HG03571 (cell line): ENCODE results near the gene ZNF641.

ENCODE experiments used
- ATAC-seq: cut with Tn5 transposase; IDR thresholded peaks from one replicate; pipeline ENCODE4 v1.9.1; 2021; ENCODE audit not compliant: unreplicated experiment

Gene ZNF641

GRCh38 chr12:48350249-48351021 lies at the start of gene ZNF641:
TSS of gene ZNF641 (minus strand) at chr12:48350919. CDS start at chr12:48348090, 2,829 bp downstream.
- peak; percentile 83 for ATAC-seq

- ATAC-seq = no peak
Measured at GRCh38 chr12:48390026-48390425, 39.3 kb upstream of the ZNF641 start.

DNA sequence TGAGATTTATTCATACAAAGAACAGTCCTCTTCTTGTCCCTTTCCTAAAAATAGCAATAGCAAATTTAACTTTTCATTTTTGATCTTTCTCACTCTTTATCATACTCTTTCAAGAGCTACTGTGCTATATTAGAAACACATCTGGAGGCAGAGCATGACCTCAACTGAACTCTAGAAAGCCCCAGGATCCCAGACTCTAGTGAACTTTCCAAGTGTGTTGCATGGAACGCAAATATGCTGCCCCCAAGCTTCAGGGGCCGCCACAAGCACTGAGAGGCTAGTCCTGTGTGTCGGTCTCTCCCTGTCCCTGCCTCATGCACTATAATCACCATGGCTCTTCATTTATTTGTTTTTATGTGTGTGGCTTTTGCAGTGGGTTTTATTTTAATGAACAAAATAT lies 38.7 kb upstream of the ZNF641 start:
- no peak for ATAC-seq

- no peak for ATAC-seq
Measured at GRCh38 chr12:48388938-48389337, 38.2 kb upstream of the ZNF641 start.

DNA sequence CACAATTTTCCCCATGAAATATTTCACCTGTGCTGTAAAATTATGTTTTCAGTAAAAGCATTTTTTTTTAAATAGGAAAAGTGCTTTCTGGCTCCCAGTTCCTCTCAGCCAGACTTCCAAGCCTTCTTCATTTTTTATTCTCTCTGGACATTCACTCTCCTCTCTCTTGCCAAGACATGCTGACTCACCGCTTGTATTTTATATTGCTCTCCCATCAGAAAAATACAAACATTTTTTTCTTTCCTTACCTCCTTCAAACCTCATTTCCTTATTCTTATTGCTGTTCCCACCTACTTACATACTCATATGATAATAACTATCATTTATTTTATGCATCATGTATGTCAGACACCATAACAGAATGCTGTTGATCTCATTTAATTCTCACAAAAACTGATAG lies 37.7 kb upstream of the ZNF641 start:
- no peak for ATAC-seq

DNA sequence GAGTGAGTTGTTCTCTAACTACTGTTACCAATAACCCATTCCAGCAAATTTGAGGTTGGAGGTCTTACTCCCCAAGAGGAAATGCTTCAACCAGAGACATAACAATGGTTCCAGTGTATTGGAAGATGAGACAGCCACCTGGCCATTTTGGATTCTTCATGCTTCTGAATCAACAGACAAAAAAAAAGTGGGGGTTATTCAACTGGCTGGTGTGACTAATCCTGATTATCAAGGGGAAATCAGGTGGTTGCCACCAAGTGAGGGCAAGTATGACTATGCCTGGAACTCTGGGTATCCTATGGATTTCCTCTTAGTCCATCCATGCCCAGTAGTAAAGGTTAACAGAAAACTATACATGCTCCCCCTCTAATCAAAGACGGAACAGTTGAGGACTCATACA lies 29.9 kb upstream of the ZNF641 start:
- ATAC-seq = no peak

DNA sequence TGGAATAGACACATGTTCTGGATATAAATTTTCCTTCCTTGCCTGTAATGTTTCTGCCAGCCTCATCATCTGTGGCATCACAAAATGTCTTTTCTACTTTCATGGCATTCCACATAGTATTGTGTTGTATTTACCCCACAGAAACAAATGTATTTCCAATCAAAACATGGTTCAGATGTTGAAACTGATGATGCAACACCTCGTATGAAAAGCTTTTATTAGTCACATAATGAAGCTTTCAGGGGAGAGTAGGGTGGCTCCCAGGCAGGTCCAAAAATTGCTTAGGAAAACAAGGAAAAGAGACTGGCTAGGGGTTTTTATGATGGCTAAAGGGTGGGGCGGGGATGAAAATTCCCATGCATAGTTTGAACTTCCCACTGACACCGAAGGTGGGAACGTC lies 29.1 kb upstream of the ZNF641 start:
- no peak for ATAC-seq

DNA sequence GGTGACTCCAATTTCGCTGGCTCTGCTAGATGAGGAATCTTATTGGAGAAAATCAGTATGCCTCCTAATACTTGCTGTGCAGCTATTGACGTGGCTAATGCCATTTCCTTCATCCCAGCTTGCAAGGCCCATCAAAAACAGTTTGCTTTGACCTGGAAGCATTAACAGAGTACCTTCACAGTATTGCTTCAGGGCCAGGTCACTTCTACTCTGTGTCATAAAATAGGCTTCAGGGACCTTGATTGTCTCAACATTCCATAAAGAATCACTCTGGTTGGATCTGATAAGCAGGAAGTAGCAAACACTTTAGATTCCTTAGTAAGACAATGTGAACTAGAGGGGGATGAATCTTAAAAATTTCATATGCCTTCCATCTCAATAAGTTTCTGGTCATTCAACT lies 26.9 kb upstream of the ZNF641 start:
- no peak for ATAC-seq

GRCh38 chr12:48374164-48374563 lies 23.4 kb upstream of the ZNF641 start:
- no peak for ATAC-seq

DNA sequence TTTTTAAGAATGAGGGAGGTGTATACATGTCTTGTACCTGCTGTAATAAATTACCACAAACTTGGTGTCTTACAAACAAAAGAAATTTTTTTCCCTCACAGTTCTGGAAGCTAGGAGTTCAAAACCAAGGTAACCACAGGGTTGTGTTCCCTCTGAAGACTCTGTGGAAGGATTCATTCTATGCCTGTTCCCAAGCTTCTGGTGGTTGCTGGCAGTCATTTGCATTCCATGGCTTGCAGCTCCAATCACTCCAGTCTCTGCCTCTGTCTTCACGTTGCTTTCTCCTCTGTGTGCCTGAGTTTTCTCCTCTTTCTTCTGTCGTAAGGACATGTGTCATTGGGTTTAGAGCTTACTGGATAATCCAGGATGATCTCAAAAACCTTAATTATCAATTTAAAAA lies 15.4 kb upstream of the ZNF641 start:
- no peak for ATAC-seq

GRCh38 chr12:48361664-48362339 lies 11.1 kb upstream of the ZNF641 start:
- no peak for ATAC-seq

GRCh38 chr12:48358937-48359513 lies 8.3 kb upstream of the ZNF641 start:
- no peak for ATAC-seq

DNA sequence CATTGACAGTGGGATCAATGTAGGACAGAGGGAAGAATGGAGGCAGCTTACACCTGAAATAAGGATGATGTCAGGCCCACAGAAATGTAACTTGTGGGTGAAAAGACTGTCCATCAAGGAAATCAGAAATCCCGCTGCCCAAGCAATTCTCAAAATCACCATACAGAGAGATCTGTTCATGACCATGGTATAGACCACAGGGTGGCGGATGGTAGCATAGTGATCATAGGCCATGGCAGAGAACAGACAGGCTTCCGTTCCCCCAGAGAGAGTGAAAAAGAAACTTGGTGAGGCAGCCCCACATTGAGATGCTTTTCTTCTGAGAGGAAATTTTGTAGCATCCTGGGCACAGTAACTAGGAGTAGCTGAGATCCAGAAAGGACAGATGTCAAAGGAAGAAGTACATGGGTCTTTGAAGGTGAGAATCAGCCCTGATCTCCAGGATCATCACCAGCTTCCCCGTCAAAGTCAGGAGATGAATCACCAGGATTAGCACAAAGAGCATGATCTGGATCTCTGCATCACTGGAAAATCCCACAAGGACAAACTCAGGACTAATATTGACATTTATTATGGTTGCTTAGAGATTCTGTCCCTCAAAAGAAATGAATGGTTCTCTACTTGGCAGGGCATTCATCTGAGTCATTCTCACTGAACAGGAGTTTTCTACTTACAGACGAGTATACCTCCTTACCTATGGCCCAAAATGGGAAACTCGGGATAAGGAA lies 5.5 kb upstream of the ZNF641 start:
- ATAC-seq = no peak

- ATAC-seq = no peak
Measured at GRCh38 chr12:48352157-48352760, 1.5 kb upstream of the ZNF641 start.

- ATAC-seq = peak; percentile 43
Measured at GRCh38 chr12:48351022-48351708, 446 bp upstream of the ZNF641 start.

DNA sequence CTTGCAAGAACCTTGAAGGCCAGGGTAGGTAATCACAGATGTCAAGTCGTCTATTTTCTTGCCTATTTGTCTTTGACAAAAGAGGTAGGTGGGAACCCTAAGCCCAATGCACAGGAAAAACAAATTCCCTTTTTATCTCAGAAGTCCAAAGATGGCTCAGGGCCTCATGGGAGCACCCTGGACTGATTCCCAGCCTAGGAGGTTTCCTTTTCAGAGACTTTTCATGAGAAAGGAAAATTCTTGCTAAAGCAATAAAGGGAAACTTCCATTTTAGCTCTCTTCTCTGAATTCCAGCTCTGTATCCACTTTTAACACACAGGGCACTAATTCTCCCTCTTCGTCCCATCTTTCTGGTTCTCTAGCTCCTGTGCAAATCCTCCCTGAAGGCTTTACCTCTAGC lies 1.2 kb downstream of the ZNF641 start:
- ATAC-seq = no peak

- ATAC-seq = no peak
Measured at GRCh38 chr12:48342980-48343379, 7.7 kb downstream of the ZNF641 start.

GRCh38 chr12:48340943-48341342 lies 9.8 kb downstream of the ZNF641 start:
- no peak for ATAC-seq

DNA sequence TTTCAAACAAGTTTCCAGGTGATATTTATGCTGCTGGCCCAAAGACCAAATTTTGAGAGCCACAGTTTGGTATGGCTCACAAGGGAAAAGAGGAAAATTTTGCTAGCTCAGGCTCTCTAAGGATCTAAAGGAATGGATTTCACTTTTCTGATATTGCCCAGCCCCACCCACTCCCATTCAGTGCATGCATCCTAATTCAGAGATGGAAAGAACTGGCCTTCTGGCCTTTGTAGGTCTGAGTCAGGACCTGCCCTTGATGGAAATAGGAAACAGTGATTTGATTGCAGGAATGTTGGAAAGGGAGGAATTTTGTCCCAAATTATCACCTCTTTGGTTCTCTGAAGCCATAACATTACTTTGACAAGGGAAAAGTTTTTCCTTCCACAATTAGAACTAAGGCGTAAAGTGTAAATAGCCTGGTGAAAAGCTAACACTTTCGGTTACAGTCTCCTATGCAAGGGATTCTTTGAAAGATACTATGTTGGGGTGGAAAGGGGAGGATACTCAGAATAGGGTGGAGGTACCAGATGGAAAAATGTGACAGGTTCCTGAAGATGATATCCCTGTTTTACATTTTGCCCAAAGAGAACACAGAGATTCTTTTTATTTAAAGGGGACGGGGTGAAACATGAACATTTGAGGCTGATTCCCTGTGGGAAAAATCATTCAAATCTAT lies 11.1 kb downstream of the ZNF641 start:
- no peak for ATAC-seq

DNA sequence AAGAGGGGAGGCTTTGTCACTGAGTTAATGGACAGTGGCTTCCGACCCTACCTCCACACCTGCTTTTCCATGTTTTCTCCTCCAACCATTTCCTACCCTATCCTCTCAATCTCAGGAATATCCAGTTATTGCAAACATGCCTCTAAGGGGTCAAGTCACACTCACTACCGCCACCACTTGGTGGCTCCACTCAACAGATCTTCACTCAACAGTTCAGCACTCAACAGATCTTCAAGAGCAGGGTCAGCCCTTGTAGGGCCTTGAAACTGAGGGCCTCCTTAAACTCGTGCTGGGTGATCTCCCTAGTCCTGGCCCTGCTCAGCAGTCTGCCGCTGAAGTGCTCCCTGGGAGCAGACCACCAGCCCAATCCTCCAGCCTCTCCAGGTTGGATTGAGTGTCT lies 14.2 kb downstream of the ZNF641 start:
- no peak for ATAC-seq
